ENCODE data around the gene LSS. TPM values are rescaled to one million over a fixed set of nuclear protein-coding genes. Genes with fewer than 3 reads are reported as not detected.

LSS gene
- polyA plus RNA-seq, 1 donor (not counting 4 experiments of a cell fraction or from before 2014, with no cell fraction given), result 105 TPM

- dilution Hi-C loops (cut with MboI; ENCODE audit: extremely low pct_ligation_motif_present, low sequenced_read_pairs), result no loop called here
- no peak for FAIRE-seq
- Histone ChIP-seq H2AFZ (ENCODE audit: control insufficient read depth, low read length) (no peak overlapping the region), H3K27me3 (ENCODE audit: control insufficient read depth, extremely low read depth, insufficient read depth, low read length) (no peaks in the 10 kb centered on the region), H3K4me2 (ENCODE audit: control insufficient read depth, extremely low read depth, insufficient read depth, low read depth, low read length) (no peak overlapping the region), H3K4me1 (ENCODE audit: control insufficient read depth, extremely low read depth, insufficient read depth, low read length) (peaks cover 17% of the 10 kb centered on the region), H3K36me3 (ENCODE audit: control insufficient read depth in 2 of 2, extremely low read depth in 1 of 2, insufficient read depth in 2 of 2, low read length in 2 of 2) (peaks cover 57 to 66% of the 10 kb centered on the region in 2 experiments), H3K4me3 (ENCODE audit: control insufficient read depth in 2 of 3, extremely low read depth in 1 of 3, insufficient read depth in 2 of 3, low read depth in 1 of 3, low read length in 3 of 3) (no peak overlapping the region), H3K79me2 (ENCODE audit: control insufficient read depth, insufficient read depth, low read length) (peaks cover 6% of the 10 kb centered on the region), H3K9me1 (ENCODE audit: control insufficient read depth, extremely low read depth, insufficient read depth, low read length) (no peaks in the 10 kb centered on the region), H3K9me3 (ENCODE audit: control insufficient read depth, low read depth, low read length) (no peaks in the 10 kb centered on the region), H4K20me1 (ENCODE audit: control insufficient read depth, extremely low read depth, insufficient read depth, low read length) (peaks cover 5% of the 10 kb centered on the region), H3K27ac (ENCODE audit: control insufficient read depth, insufficient read depth, low read length) (no peak overlapping the region), H3K9ac (ENCODE audit: control insufficient read depth, extremely low read depth, insufficient read depth, low read length) (no peak overlapping the region)
- no peak for TF ChIP-seq EZH2 (IDR thresholded peaks at IDR 0.05; ENCODE audit: low read length)
- no peak for TF ChIP-seq CTCF (optimal IDR thresholded peaks at IDR 0.05 in 1 of 3, IDR thresholded peaks at IDR 0.05 in 1 of 3, conservative IDR thresholded peaks at IDR 0.05 in 1 of 3; ENCODE audit: extremely low read depth in 1 of 3, insufficient read depth in 2 of 3, low read length in 3 of 3)
- DNase-seq (ENCODE audit: low read depth, low spot score), result no peak
Observed at GRCh38 chr21:46193829-46194373, 34.7 kb downstream of the LSS start.

GRCh38 chr21:46191686-46192575 lies 36.6 kb downstream of the LSS start:
- Histone ChIP-seq H3K27ac (ENCODE audit: control insufficient read depth, insufficient read depth, low read length) (no peak overlapping the region), H3K27me3 (ENCODE audit: control insufficient read depth, extremely low read depth, insufficient read depth, low read length) (no peaks in the 10 kb centered on the region), H4K20me1 (ENCODE audit: control insufficient read depth, extremely low read depth, insufficient read depth, low read length) (peaks cover 5% of the 10 kb centered on the region), H3K4me2 (ENCODE audit: control insufficient read depth, extremely low read depth, insufficient read depth, low read depth, low read length) (no peak overlapping the region), H3K79me2 (ENCODE audit: control insufficient read depth, insufficient read depth, low read length) (peaks cover 2% of the 10 kb centered on the region), H3K36me3 (ENCODE audit: control insufficient read depth in 2 of 2, extremely low read depth in 1 of 2, insufficient read depth in 2 of 2, low read length in 2 of 2) (peaks cover 56 to 59% of the 10 kb centered on the region in 2 experiments), H3K9me3 (ENCODE audit: control insufficient read depth, low read depth, low read length) (no peaks in the 10 kb centered on the region), H3K9ac (ENCODE audit: control insufficient read depth, extremely low read depth, insufficient read depth, low read length) (no peak overlapping the region), H3K4me3 (ENCODE audit: control insufficient read depth in 2 of 3, extremely low read depth in 1 of 3, insufficient read depth in 2 of 3, low read depth in 1 of 3, low read length in 3 of 3) (no peak overlapping the region), H2AFZ (ENCODE audit: control insufficient read depth, low read length) (no peak overlapping the region), H3K4me1 (ENCODE audit: control insufficient read depth, extremely low read depth, insufficient read depth, low read length) (peaks cover 23% of the 10 kb centered on the region), H3K9me1 (ENCODE audit: control insufficient read depth, extremely low read depth, insufficient read depth, low read length) (no peaks in the 10 kb centered on the region)
- TF ChIP-seq EZH2 (IDR thresholded peaks at IDR 0.05; ENCODE audit: low read length) (no peak), CTCF (optimal IDR thresholded peaks at IDR 0.05 in 1 of 3, IDR thresholded peaks at IDR 0.05 in 1 of 3, conservative IDR thresholded peaks at IDR 0.05 in 1 of 3; ENCODE audit: extremely low read depth in 1 of 3, insufficient read depth in 2 of 3, low read length in 3 of 3) (no peak)
- no peak for FAIRE-seq
- no peak for DNase-seq (ENCODE audit: low read depth, low spot score)
- dilution Hi-C loops (cut with MboI; ENCODE audit: extremely low pct_ligation_motif_present, low sequenced_read_pairs), result no loop called here
